ENCODE measurements around the gene ARVCF.

Gene ARVCF

GRCh38 chr22:20052309-20053259 is 36.0 kb upstream of the ARVCF start:
- DNase-seq: no peak

DNA sequence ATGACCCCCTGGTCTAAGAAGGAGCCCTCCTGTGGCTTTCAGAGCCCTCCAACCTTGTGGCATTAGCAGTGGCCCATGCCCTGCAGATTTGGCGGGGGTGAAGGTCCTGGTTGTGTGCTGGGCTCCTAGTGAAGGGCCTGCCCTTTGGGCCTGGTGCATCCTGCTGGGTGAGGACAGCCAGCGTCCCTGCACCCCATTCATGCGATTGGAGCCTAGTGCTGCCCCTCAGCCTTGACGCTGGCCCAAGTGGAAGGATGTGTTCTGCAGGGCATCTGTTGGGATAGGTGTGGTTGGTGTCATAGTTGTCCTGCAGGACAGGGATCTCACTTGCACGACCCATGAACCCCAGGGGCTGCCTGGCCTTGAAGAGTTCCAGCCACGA is 35.3 kb upstream of the ARVCF start:
- DNase-seq: no peak

DNA sequence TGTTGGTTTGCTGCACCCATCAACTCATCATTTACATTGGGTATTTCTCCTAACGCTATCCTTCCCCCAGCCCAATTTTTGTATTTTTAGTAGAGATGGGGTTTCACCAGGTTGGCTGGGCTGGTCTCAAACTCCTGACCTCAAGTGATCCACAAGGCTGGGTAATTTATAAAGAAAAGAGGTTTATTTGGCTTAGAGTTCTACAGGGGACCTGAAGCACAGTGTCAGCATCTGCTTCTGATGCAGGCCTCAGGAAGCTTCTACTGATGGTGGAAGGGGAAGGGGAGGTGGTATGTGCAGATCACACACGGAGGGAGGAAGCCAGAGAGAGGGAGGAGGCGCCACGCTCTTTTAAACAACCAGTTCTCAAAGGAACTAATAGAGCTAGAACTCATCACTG is 30.1 kb upstream of the ARVCF start:
- no peak for DNase-seq

- no peak for DNase-seq
These were observed 28.0 kb upstream of the ARVCF start for GRCh38 chr22:20044495-20045151.

GRCh38 chr22:20043997-20044342 is 27.3 kb upstream of the ARVCF start:
- no peak for DNase-seq

DNA sequence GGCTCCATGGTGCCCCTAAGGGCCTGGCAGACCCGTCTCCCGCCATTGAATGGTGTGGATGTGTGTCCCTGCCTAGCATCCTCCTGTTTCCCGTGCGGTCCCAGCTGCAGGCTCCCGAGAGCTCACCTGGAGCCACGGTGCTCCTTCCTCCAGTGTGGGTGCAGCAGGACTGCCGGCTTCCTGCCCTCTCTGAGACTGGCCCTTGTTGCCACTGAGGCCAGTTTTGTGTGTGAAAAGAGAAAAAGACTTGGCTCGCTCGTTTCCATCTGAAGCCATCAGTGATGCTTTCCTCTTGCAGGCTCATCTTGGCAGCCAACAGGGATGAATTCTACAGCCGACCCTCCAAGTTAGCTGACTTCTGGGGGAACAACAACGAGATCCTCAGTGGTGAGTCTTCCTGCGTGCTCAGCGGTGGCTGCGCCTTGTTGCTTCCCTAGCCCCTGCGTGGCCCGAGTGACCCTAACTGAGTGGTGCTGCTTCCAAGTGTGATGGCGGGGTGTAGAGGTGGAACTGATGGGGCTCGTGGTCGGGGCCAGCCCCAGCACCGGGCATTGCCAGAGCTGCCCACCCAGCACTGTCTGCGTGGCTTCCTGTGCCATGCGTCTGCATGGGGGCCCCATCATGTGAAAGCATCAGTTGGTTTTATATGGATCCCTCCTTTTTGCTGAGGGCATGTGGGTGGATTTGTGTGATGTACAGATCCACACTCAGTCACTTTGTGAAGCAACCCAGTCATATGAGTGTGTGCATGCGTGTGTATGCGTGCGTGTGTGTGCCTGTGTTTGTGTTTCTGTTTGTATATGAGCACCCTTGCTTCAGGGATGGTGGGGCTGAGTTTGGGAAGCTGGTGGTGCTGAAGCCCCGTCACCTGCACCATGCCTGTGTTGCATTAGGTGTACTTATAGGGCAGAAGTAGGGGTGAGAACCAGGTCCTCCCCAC is 26.7 kb upstream of the ARVCF start:
- DNase-seq: no peak

DNA sequence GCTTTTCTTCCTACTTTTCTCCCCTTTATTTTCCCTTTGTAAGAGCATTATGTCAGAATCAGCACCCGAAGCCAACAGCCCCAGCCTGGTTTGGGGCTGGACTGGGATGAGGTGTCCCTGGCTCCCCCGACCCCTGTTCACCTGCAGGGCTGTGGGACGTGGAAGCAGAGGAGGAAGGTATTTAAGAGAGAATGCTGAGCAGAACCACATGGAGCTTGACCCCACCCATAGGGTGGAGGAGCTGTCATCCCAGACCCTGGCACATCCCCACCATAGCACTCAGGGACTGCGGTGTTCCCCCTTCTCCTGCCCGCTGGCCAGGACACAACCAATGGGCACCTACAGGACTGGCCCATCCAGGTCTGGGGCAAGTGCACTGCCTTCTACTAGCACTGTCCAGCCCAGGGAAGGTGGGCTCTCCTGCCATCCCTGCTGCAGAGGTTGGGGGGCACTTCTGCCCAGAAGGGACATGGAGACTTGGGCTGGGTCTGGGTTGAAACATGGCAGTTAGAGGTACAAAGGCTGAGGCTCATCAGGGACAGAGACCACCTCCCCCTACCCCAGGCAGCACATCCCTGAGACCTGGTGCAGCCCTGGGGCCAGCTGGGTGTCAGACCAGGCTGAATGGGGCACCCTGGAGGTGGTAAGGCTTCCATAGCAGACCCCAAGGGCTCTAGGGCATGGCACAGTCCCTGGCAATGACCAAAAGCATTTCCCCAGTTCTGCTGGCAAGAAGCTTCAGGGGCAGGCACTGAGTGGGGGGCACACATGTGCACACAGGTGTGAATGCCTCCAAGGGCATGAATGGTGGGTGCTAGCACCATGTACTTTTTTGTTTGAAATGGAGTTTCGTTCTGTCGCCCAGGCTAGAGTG is 23.9 kb upstream of the ARVCF start:
- DNase-seq: no peak

- DNase-seq: no peak
These were observed 23.2 kb upstream of the ARVCF start for GRCh38 chr22:20039683-20040325.

GRCh38 chr22:20038574-20038973 is 22.0 kb upstream of the ARVCF start:
- DNase-seq: no peak

GRCh38 chr22:20037419-20037818 is 20.8 kb upstream of the ARVCF start:
- DNase-seq: no peak

DNA sequence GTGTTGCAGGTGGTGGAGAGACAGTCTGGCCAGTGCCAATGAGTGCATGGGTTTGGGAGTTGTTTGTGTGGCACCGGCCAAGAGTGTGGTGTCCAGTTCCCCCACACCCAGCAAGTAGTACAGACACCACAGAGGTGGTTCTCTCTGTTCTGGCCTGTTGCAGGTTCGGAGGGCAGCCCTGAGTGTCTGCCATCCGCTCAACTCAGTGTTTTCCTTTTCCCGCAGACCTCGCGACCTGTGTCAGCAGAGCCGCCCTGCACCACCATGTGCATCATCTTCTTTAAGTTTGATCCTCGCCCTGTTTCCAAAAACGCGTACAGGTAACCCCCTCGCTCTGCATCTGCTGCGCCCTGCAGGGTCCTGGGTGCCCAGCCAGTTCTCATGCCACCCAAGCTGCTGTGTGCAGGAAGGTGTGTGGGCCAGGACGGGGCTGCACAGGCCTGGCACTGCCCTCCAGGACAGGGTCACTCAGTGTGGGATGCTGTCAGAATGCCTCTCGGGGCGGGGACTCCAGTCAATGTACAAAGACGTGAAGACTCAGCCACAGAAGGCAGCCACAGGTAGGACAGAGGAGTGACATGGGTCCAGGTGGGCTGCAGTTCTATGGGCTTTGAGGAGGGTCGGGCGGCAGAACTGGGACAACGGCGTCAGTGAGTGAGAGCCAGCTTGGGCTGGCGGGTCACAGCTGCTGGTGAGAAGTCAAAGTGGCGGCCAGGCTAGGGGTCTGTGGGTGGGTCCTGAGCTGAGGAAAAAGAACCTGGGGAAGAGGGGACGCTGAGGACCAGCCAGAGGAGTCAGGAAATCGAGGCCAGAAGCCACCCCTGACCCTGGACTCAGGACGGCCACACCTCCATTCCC is 20.1 kb upstream of the ARVCF start:
- DNase-seq: no peak

GRCh38 chr22:20036084-20036482 is 19.5 kb upstream of the ARVCF start:
- no peak for DNase-seq

DNA sequence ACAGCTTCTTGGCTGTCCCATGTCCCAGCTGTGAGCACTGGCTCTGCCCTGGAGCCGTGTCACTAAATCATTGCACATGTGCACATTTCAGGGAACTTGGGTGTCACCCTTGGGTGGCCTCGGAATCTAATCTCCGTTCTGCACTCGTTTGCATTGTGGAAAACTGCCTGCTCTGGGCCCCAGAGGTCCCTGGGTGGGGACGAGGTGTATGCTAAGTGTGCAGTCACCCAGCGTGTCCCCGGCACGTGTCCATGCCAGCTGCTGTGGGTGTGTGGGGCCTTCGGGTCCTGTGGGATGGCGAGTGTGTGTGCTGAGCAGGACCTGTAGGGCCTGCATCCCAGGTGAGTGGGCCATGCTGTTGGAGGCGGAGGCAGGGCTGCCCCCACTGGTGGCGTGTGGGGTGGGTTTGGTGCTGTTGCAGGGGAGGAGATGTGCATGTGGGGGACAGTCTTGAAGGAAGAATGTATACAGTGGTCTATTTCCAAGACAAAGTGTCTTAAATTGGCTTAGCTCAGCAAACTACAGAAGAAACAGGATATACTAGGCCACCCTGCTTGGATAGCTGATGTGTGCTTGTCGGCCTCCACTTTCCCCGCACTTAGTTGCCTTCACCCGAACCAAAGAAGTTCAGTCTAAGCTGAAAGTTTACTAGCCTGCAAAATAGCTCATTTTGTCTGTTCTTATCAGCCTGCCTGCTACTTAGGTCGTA is 18.9 kb upstream of the ARVCF start:
- DNase-seq: no peak

GRCh38 chr22:20034143-20034542 is 17.5 kb upstream of the ARVCF start:
- no peak for DNase-seq

GRCh38 chr22:20033045-20033706 is 16.6 kb upstream of the ARVCF start:
- DNase-seq: no peak

DNA sequence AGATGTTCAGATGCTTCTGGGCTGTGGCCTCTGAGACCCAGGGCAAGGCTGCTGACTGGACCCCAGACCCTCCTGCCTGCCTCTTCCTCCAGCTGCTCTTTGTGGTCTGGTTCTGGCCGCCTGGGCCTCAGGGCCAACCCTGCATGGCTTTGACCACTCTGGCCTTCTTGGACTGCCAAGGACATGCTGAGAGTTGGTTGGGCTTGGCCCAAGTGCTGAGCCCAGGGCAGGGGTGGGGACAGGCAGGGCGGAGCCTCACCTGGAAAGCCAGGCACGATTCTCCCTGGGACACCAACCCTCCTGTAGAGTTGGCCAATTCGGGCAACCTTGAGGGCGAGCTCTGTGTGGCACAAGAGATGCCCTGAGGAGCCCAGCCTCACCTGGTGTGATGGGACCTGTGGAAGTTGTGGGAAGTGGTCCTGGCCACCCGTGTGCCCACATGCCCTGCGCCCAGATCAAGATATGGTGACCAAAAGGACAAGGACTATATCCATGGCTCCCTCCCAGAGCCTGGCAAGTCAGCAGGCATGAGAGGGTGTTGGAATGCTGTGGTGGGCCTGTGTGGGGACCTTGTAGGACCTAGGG is 15.9 kb upstream of the ARVCF start:
- DNase-seq: no peak

DNA sequence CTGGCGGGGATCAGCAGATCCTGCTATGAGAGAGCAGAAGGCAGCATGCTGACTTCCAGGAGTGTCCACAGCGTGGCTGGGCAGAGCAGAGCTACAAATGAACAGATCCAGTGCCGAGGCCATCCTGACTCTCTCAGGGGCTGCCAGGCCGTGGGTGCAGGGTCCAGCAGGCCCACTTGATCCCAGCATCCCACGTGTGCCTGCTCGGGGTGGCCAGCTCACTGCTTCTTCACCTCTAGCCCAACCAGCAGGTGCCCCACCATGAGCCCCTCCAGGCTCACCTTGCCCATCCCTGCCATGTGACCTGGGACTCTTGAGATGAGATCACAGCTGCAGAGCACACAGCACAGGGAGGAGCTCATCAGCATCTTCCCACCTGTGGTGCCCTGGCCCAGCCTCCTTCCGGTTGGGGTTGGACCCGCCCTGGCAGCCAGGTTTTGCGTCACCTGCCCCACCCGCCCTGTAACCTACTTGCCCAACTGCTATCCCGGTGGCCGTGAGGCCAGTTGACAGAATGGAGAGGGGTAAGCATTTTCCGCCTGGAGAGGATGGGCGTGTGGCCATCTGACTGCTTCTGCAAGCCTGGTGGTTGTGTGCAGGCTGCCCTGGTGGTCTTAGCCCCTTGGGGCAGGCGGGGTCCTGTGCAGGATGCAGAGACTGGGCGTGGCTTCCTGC is 15.2 kb upstream of the ARVCF start:
- peak in 1 of 2 donors; percentile 17 for DNase-seq

- no peak for DNase-seq
These were observed 13.1 kb upstream of the ARVCF start for GRCh38 chr22:20029550-20030225.
